Fibroblast of villous mesenchyme (primary cell): ENCODE measurements around the gene FHIP2A. TPM values are rescaled to one million over a fixed set of nuclear protein-coding genes. Genes with fewer than 3 reads are reported as not detected.
A peak's percentile ranks its signal among the peaks of the same experiment; 100 is the strongest.

Experiments
- DNase-seq: peaks from one replicate; pipeline ENCODE4 v3.0.0-alpha.2; 2010; ENCODE audit warnings: low read depth
- H3K4me3 ChIP-seq: 2 replicates; pipeline ENCODE4 v1.5.1; 2011; ENCODE audit warnings: low read depth, mild to moderate bottlenecking, low read length
- total RNA-seq: library from RNA; depleted of rRNA; stranded (reverse); fragments of >200 nt; gene quantifications from 2 replicates; pipeline ENCODE4 v1.2.3, GENCODE V29; 2012
- TF ChIP-seq, protein P1 (sequence below): IDR thresholded peaks from 2 replicates; pipeline ENCODE4 v1.5.1; 2012; ENCODE audit warnings: low read depth, mild to moderate bottlenecking, low read length; ENCODE audit not compliant: insufficient read depth

FHIP2A gene
- total RNA-seq, 1 donor = 38.0 TPM

DNA sequence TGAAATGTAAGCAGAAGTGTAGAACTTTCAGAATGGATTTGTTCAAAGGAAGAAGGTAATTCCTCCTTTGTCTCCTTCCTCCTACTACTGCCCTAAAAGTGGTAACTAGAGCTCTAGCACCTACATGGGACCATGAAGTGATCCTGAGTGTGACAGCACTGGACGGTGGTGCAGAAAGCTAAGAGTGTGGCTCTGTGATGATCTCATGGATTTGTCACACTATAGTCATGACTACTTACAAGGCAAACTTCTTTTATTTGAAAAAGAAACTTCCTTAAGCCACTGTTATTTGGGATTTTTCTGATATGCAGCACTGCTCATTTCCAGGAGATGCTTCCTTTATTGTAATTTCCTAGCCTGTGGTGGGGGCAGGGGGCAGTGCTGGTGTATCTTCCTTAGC lies 5.8 kb upstream of the FHIP2A start:
- TF ChIP-seq, protein P1, sequence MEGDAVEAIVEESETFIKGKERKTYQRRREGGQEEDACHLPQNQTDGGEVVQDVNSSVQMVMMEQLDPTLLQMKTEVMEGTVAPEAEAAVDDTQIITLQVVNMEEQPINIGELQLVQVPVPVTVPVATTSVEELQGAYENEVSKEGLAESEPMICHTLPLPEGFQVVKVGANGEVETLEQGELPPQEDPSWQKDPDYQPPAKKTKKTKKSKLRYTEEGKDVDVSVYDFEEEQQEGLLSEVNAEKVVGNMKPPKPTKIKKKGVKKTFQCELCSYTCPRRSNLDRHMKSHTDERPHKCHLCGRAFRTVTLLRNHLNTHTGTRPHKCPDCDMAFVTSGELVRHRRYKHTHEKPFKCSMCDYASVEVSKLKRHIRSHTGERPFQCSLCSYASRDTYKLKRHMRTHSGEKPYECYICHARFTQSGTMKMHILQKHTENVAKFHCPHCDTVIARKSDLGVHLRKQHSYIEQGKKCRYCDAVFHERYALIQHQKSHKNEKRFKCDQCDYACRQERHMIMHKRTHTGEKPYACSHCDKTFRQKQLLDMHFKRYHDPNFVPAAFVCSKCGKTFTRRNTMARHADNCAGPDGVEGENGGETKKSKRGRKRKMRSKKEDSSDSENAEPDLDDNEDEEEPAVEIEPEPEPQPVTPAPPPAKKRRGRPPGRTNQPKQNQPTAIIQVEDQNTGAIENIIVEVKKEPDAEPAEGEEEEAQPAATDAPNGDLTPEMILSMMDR = no peak
- H3K4me3 ChIP-seq = no peak overlapping the region
- no peak for DNase-seq

DNA sequence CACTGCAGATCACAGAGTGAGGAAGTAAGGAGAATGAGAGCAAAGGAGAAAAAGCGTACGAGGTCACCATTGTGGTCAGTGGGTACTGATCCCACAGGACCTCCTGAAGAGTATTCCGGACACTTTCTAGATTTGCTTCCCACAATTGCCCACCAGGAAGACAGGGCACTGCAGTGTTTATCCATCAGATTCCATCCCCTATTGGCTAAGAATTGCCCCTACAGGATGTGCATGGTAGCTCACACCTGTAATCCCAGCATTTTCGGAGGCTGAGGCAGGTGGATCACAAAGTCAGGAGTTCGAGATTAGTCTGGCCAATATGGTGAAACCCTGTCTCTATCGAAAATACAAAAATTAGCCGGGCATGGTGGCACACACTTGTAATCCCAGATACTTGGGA lies 5.3 kb upstream of the FHIP2A start:
- H3K4me3 ChIP-seq = no peak overlapping the region
- TF ChIP-seq, protein P1 = no peak
- DNase-seq = no peak

DNA sequence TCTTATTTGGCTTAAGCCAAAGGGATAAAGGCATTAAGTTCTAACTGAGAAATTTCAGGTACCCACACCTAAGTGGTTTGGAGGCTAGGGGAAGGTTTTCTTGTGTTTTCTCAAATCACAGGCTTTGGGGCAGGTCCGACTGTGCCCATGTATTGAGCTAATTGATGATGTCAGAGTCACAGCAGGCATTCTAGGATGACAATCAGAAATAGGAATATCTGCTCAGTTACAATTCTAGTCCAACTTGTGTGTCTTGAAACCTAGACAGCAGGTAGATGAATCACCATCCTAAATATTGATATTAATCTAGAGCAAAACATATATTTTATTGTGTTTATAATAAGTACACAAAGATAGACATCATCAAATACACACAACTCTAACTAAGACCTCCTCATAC lies 2.3 kb upstream of the FHIP2A start:
- TF ChIP-seq, protein P1 = no peak
- no peak for DNase-seq
- H3K4me3 ChIP-seq = no peak overlapping the region

DNA sequence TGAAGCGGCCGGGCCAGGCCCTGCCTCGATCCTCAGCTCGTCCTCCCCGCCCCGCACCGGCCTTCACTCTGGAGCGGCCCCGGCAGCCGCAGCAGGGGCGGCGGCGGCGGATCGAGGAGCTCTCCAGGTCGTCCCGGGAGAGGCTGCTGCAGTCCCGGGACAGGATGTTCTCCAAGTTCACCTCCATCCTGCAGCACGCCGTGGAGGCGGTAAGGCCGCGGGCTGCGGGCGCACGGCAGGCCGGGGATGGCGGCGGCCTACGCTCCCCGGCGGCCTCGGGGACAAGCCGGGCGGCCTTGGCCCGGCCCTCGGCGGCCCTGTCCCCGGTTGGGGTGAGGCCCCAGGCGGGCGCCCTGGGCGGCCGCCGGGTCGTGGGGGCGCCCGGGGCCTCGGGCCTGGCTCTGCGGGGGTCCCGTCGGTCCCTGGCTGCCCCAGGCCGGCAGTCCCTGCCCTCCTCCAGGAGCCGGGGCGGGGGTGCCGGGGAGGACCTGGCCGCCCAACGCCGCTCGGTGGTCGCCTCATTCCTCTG lies 399 bp downstream of the FHIP2A start:
- peak; percentile 45 for DNase-seq
- H3K4me3 ChIP-seq = peak overlapping the region; percentile 77
- TF ChIP-seq, protein P1 = peak; percentile 9

DNA sequence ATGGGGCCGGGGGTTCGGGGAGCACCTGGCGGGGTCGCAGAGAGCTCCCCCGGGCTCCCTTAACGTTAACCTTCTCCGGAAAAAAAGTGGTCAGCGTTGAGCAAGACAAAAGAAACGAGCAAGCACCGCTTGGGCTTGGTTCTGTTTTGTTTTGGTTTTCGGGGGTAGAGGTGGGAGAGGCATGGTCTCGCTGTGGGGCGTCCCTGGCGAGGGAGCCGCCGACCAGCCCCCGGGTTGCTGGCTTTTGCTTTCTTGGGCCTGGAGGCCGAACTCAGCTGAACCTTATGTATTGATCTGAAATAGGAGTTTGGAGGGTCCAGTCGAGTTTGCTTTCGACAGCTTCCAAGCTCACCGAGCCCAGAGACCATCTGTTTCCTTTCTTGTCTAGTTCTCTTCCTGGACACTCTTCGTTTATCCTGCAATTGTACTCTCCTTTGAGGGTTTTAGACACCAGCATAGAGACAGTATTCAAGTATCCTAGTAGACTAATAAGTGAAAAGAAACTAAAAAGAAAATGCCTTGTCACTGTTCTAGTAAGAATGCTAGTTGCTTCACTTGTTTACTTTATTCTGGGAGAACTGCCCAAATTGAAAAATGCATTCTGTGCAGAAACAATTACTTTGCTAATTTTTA lies 980 bp downstream of the FHIP2A start:
- peak; percentile 79 for DNase-seq
- peak overlapping the region; percentile 77 for H3K4me3 ChIP-seq
- TF ChIP-seq, protein P1 = no peak

DNA sequence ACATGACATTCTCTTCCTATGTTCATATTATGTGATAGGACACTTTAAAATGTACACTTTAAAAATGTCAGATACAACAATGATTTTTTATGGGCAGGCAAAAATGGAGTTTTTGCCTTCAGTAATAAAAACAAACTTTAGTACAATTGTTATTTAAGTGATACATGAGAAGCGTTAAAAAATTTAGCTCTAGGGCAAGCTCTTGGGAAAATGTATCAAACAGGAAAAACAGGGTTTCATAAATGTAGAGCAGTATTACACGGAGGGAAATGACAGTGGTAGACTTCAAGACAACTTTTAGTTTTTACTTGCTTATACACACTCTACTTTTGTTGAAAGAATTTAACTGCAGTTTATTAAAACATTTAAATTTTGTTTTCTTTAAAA lies 1.5 kb downstream of the FHIP2A start:
- DNase-seq = peak; percentile 61

More for the DNA sequence above, 1.5 kb downstream of the FHIP2A start:
- H3K4me3 ChIP-seq = peak overlapping the region; percentile 77
- TF ChIP-seq, protein P1 = no peak
